Activated B cell treated with CpG ODN at 0.5 μM for 24 hours (primary cell): Measurements from ENCODE around the gene KCND2. TPM values are rescaled to one million over a fixed set of nuclear protein-coding genes. Genes with fewer than 3 reads are reported as not detected.

Experiments
- ATAC-seq: fragments of 200-7000 bp; cut with Tn5 transposase; one replicate; pipeline ENCODE4 v1.10.0; 2021; ENCODE audit warnings: low read depth, mild to moderate bottlenecking, moderate library complexity
- CTCF ChIA-PET: fragments of 350-600 bp; sonication (Branson Sonifier 250); formaldehyde crosslinking; loops from one replicate; lab custom pipeline; 2021; ENCODE audit warnings: antibody characterized with exemption; lab: Charles Lee
- POLR2A ChIA-PET: fragments of 350-600 bp; sonication (Branson Sonifier 250); formaldehyde crosslinking; loops from one replicate; lab custom pipeline; 2021; ENCODE audit warnings: antibody characterized with exemption; lab: Charles Lee
- DNase-seq: peaks from one replicate; pipeline ENCODE4 v3.0.0; 2022
- H3K27ac Mint-ChIP-seq: one replicate; pipeline ENCODE4 v1.8.0; 2020; ENCODE audit warnings: mixed read lengths
- H3K27me3 Mint-ChIP-seq: one replicate; pipeline ENCODE4 v1.8.0; 2021; ENCODE audit warnings: mixed read lengths
- H3K36me3 Mint-ChIP-seq: one replicate; pipeline ENCODE4 v1.8.0; 2021; ENCODE audit warnings: low read depth, mixed read lengths
- H3K4me1 Mint-ChIP-seq: one replicate; pipeline ENCODE4 v1.8.0; 2021; ENCODE audit warnings: mixed read lengths
- H3K4me3 Mint-ChIP-seq: one replicate; pipeline ENCODE4 v1.8.0; 2020; ENCODE audit warnings: mild to moderate bottlenecking, mixed read lengths
- H3K9me3 Mint-ChIP-seq: one replicate; pipeline ENCODE4 v1.8.0; 2020; ENCODE audit warnings: mixed read lengths
- CTCF ChIP-seq: fragments of 200-600 bp; IDR thresholded peaks from one replicate; pipeline ENCODE4 v1.8.0; 2022; ENCODE audit warnings: antibody characterized with exemption, mild to moderate bottlenecking
- intact Hi-C: fragments of 100-400 bp; cut with micrococcal nuclease; formaldehyde crosslinking; loops from one replicate; pipeline ENCODE4 v1.15.1; 2024
- total RNA-seq: library from RNA; stranded (reverse); gene quantifications from 2 replicates; pipeline ENCODE4 v1.2.3, GENCODE V29; 2022

KCND2 gene
- total RNA-seq, 1 donor from 2014 or later = not detected

- ChIA-PET CTCF (no interaction called here), POLR2A (no interaction called here)
- no peak for DNase-seq
- ATAC-seq = no peak
- H3K36me3 Mint-ChIP-seq = no peaks in the 10 kb centered on the region
- H3K27ac Mint-ChIP-seq = no peak overlapping the region
- H3K4me1 Mint-ChIP-seq = no peaks in the 10 kb centered on the region
- intact Hi-C loops = no loop called here
- TF ChIP-seq CTCF = no peak
- H3K9me3 Mint-ChIP-seq = no peaks in the 10 kb centered on the region
- H3K4me3 Mint-ChIP-seq = no peak overlapping the region
- H3K27me3 Mint-ChIP-seq = no peaks in the 10 kb centered on the region
These were observed 311.1 kb downstream of the KCND2 start for GRCh38 chr7:120583899-120584586.

GRCh38 chr7:120586571-120586970, 313.6 kb downstream of the KCND2 start:
- no peak overlapping the region for H3K27ac Mint-ChIP-seq
- H3K9me3 Mint-ChIP-seq = no peaks in the 10 kb centered on the region
- ATAC-seq = no peak
- no peak for DNase-seq
- POLR2A ChIA-PET = no interaction called here
- CTCF ChIA-PET = no interaction called here
- H3K36me3 Mint-ChIP-seq = no peaks in the 10 kb centered on the region
- H3K4me3 Mint-ChIP-seq = no peak overlapping the region
- TF ChIP-seq CTCF = no peak
- no peaks in the 10 kb centered on the region for H3K4me1 Mint-ChIP-seq
- intact Hi-C loops = no loop called here
- H3K27me3 Mint-ChIP-seq = no peaks in the 10 kb centered on the region

- DNase-seq (no peak), ATAC-seq (no peak)
- Mint-ChIP-seq H3K27ac (no peak overlapping the region), H3K4me1 (no peaks in the 10 kb centered on the region), H3K4me3 (no peak overlapping the region), H3K36me3 (no peaks in the 10 kb centered on the region), H3K9me3 (no peaks in the 10 kb centered on the region), H3K27me3 (no peaks in the 10 kb centered on the region)
- intact Hi-C loops = no loop called here
- POLR2A ChIA-PET = no interaction called here
- CTCF ChIA-PET = no interaction called here
- TF ChIP-seq CTCF = no peak
These were observed 314.3 kb downstream of the KCND2 start for GRCh38 chr7:120587243-120587642.

GRCh38 chr7:120588416-120588815, 315.4 kb downstream of the KCND2 start:
- no peak overlapping the region for H3K4me3 Mint-ChIP-seq
- CTCF ChIA-PET = no interaction called here
- POLR2A ChIA-PET = no interaction called here
- no peaks in the 10 kb centered on the region for H3K4me1 Mint-ChIP-seq
- DNase-seq (no peak), ATAC-seq (no peak)
- no peaks in the 10 kb centered on the region for H3K27me3 Mint-ChIP-seq
- H3K9me3 Mint-ChIP-seq = no peaks in the 10 kb centered on the region
- intact Hi-C loops = no loop called here
- H3K36me3 Mint-ChIP-seq = no peaks in the 10 kb centered on the region
- no peak overlapping the region for H3K27ac Mint-ChIP-seq
- TF ChIP-seq CTCF = no peak

GRCh38 chr7:120588862-120589261, 315.9 kb downstream of the KCND2 start:
- no peak for TF ChIP-seq CTCF
- intact Hi-C loops = no loop called here
- no peak overlapping the region for H3K27ac Mint-ChIP-seq
- ChIA-PET CTCF (no interaction called here), POLR2A (no interaction called here)
- no peak overlapping the region for H3K4me3 Mint-ChIP-seq
- ATAC-seq = no peak
- no peaks in the 10 kb centered on the region for H3K9me3 Mint-ChIP-seq
- H3K36me3 Mint-ChIP-seq = no peaks in the 10 kb centered on the region
- DNase-seq = no peak
- no peaks in the 10 kb centered on the region for H3K4me1 Mint-ChIP-seq
- H3K27me3 Mint-ChIP-seq = no peaks in the 10 kb centered on the region
